Measurements from ENCODE around the gene RGS8.

RGS8 gene

GRCh38 chr1:182714546-182714945 is 30.2 kb upstream of the RGS8 start:
- H3K4me3 ChIP-seq (ENCODE audit: low read depth, low read length): no peak overlapping the region
- in situ Hi-C loops (cut with HindIII; ENCODE audit: low sequenced_read_pairs): no loop called here
- no peak for DNase-seq (ENCODE audit: low read depth)
- no peak for TF ChIP-seq CTCF (IDR thresholded peaks at IDR 0.05; ENCODE audit: low read depth, low read length, missing control alignments)

- no peak for TF ChIP-seq CTCF (IDR thresholded peaks at IDR 0.05; ENCODE audit: low read depth, low read length, missing control alignments)
- no peak overlapping the region for H3K4me3 ChIP-seq (ENCODE audit: low read depth, low read length)
- in situ Hi-C loops (cut with HindIII; ENCODE audit: low sequenced_read_pairs): no loop called here
- no peak for DNase-seq (ENCODE audit: low read depth)
These were observed 29.6 kb upstream of the RGS8 start for GRCh38 chr1:182713939-182714338.

- no peak for TF ChIP-seq CTCF (IDR thresholded peaks at IDR 0.05; ENCODE audit: low read depth, low read length, missing control alignments)
- H3K4me3 ChIP-seq (ENCODE audit: low read depth, low read length): no peak overlapping the region
- in situ Hi-C loops (cut with HindIII; ENCODE audit: low sequenced_read_pairs): no loop called here
- DNase-seq (ENCODE audit: low read depth): no peak
These were observed 29.1 kb upstream of the RGS8 start for GRCh38 chr1:182713492-182713891.

- in situ Hi-C loops (cut with HindIII; ENCODE audit: low sequenced_read_pairs): no loop called here
- TF ChIP-seq CTCF (IDR thresholded peaks at IDR 0.05; ENCODE audit: low read depth, low read length, missing control alignments): no peak
- DNase-seq (ENCODE audit: low read depth): no peak
- H3K4me3 ChIP-seq (ENCODE audit: low read depth, low read length): no peak overlapping the region
These were observed 25.5 kb upstream of the RGS8 start for GRCh38 chr1:182709855-182710254.

- in situ Hi-C loops (cut with HindIII; ENCODE audit: low sequenced_read_pairs): no loop called here
- H3K4me3 ChIP-seq (ENCODE audit: low read depth, low read length): no peak overlapping the region
- no peak for DNase-seq (ENCODE audit: low read depth)
- TF ChIP-seq CTCF (IDR thresholded peaks at IDR 0.05; ENCODE audit: low read depth, low read length, missing control alignments): no peak
These were observed 24.9 kb upstream of the RGS8 start for GRCh38 chr1:182709225-182709764.

- in situ Hi-C loops (cut with HindIII; ENCODE audit: low sequenced_read_pairs): no loop called here
- peak; percentile 23 for DNase-seq (ENCODE audit: low read depth)
These were observed 22.7 kb upstream of the RGS8 start for GRCh38 chr1:182707122-182707521.

More at GRCh38 chr1:182707122-182707521, 22.7 kb upstream of the RGS8 start:
- H3K4me3 ChIP-seq (ENCODE audit: low read depth, low read length): no peak overlapping the region
- TF ChIP-seq CTCF (IDR thresholded peaks at IDR 0.05; ENCODE audit: low read depth, low read length, missing control alignments): no peak

Data from astrocyte of the cerebellum (primary cell).